Measurements from ENCODE around the gene U2AF2. TPM values are rescaled to one million over a fixed set of nuclear protein-coding genes. Genes with fewer than 3 reads are reported as not detected.

U2AF2 gene
- total and polyA plus RNA-seq, 8 donors: 53.2 to 463 (median 114) TPM

DNA sequence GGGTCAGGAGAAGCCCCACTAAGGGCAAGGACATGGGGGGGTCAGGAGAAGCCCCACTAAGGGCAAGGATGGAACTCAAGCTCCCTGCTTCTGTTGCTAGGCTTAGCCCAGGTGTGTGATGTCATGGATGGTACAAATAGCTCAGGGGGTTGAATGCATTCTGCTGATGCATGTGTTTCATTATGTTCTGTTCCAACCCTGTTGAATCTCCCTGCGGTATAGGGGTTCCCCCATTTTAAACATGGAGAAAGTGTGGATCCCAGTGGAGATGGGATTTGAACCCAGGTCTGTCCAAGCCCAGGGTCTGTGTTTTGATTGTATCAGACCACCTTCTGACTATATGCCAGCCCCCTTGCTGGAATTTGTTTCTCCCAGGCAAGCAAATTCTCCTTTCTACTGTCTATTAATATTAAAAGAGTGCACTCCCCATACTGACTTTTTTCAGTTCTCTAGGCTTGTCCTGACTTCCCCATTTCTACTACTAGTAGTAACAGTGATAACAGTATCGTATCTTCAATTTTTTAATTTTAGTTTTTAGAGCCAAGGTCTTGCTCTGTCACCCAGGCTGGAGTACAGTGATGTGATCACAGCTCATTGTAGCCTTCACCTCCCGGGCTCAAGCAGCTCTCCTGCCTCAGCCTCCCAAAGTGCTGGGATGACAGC, 42.7 kb upstream of the U2AF2 start:
- intact Hi-C loops (cut with DNase I; ENCODE audit: low total_unique reads): loop anchor here (5.0 kb wide), 1 partner anchor 100 kb away; no protein-coding TSS in a partner anchor
- Histone ChIP-seq H3K9me3 (no peaks in the 10 kb centered on the region), H3K27me3 (no peaks in the 10 kb centered on the region), H3K36me3 (peaks cover 16 to 74% (median 62%) of the 10 kb centered on the region in 4 donors), H3K4me1 (peaks cover 0 to 58% (median 19%) of the 10 kb centered on the region in 4 donors), H3K27ac (no peak overlapping the region), H3K4me3 (no peak overlapping the region)
- no peak for TF ChIP-seq POLR2A (IDR thresholded peaks at IDR 0.05)
- no peak for TF ChIP-seq EP300 (IDR thresholded peaks at IDR 0.05)
- TF ChIP-seq POLR2AphosphoS5 (IDR thresholded peaks at IDR 0.05): no peak
- TF ChIP-seq, protein P1, sequence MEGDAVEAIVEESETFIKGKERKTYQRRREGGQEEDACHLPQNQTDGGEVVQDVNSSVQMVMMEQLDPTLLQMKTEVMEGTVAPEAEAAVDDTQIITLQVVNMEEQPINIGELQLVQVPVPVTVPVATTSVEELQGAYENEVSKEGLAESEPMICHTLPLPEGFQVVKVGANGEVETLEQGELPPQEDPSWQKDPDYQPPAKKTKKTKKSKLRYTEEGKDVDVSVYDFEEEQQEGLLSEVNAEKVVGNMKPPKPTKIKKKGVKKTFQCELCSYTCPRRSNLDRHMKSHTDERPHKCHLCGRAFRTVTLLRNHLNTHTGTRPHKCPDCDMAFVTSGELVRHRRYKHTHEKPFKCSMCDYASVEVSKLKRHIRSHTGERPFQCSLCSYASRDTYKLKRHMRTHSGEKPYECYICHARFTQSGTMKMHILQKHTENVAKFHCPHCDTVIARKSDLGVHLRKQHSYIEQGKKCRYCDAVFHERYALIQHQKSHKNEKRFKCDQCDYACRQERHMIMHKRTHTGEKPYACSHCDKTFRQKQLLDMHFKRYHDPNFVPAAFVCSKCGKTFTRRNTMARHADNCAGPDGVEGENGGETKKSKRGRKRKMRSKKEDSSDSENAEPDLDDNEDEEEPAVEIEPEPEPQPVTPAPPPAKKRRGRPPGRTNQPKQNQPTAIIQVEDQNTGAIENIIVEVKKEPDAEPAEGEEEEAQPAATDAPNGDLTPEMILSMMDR (IDR thresholded peaks at IDR 0.05): no peak
- no peak for DNase-seq
- 80 to 93% (median 83%) methylated on average over 3 of the region's 3 CpGs for WGBS, 5 donors

DNA sequence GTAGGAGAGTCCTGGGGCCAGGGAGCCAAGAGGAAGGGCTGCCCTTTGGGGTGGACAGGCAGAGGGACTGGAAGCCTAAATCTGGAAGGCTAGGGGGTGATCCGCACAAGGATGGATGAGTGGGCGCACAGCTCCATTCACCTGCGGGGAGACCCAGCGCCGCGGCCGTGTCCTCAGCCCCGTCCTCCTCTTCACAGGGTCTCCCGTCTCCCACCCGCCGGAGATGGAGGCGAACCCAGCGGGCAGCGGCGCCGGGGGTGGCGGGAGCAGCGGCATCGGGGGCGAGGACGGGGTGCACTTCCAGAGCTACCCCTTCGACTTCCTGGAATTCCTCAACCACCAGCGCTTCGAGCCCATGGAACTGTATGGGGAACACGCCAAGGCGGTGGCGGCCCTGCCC, 41.4 kb upstream of the U2AF2 start:
- 93 to 96% (median 94%) methylated on average over 9 to 27 of the region's 27 CpGs for WGBS, 5 donors
- intact Hi-C loops (cut with DNase I; ENCODE audit: low total_unique reads): loop anchor here (5.0 kb wide), 1 partner anchor 101 kb away; no protein-coding TSS in a partner anchor
- Histone ChIP-seq H3K27me3 (no peaks in the 10 kb centered on the region), H3K4me3 (no peak overlapping the region), H3K36me3 (peaks cover 16 to 78% (median 71%) of the 10 kb centered on the region in 4 donors), H3K27ac (no peak overlapping the region), H3K4me1 (peaks cover 0 to 50% (median 12%) of the 10 kb centered on the region in 4 donors), H3K9me3 (no peaks in the 10 kb centered on the region)
- no peak for DNase-seq
- TF ChIP-seq, protein P1 (IDR thresholded peaks at IDR 0.05): no peak
- TF ChIP-seq POLR2A (IDR thresholded peaks at IDR 0.05) (no peak), POLR2AphosphoS5 (IDR thresholded peaks at IDR 0.05) (no peak), EP300 (IDR thresholded peaks at IDR 0.05) (no peak)

DNA sequence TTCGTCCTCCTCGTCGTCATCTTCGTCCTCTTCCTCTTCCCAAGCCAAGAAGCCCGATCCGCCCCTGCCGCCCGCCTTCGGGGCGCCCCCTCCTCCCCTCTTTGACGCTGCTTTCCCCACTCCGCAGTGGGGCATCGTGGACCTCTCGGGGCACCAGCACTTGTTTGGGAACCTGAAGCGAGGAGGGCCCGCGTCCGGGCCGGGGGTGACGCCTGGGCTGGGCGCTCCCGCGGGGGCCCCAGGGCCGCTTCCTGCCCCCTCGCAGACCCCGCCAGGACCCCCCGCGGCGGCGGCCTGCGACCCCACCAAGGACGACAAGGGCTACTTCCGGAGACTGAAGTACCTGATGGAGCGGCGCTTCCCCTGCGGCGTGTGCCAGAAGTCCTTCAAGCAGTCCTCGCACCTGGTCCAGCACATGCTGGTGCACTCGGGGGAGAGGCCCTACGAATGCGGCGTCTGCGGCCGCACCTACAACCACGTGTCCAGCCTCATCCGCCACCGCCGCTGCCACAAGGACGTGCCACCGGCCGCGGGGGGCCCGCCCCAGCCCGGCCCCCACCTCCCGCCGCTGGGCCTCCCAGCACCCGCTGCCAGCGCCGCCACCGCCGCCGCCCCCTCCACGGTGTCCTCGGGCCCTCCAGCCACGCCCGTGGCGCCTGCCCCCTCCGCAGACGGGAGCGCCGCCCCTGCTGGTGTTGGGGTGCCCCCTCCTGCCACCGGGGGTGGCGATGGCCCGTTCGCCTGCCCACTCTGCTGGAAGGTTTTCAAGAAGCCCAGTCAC, 40.7 kb upstream of the U2AF2 start:
- H3K27me3 ChIP-seq: no peaks in the 10 kb centered on the region
- no peak overlapping the region for H3K27ac ChIP-seq
- DNase-seq: no peak
- H3K4me1 ChIP-seq: peaks cover under 1 to 50% (median 15%) of the 10 kb centered on the region in 4 donors
- H3K36me3 ChIP-seq: peaks cover 16 to 72% (median 68%) of the 10 kb centered on the region in 4 donors
- intact Hi-C loops (cut with DNase I; ENCODE audit: low total_unique reads): loop anchor here (5.0 kb wide), 1 partner anchor 102 kb away; no protein-coding TSS in a partner anchor
- H3K9me3 ChIP-seq: no peaks in the 10 kb centered on the region
- no peak for TF ChIP-seq POLR2AphosphoS5 (IDR thresholded peaks at IDR 0.05)
- no peak for TF ChIP-seq EP300 (IDR thresholded peaks at IDR 0.05)
- TF ChIP-seq, protein P1 (IDR thresholded peaks at IDR 0.05): no peak
- no peak for TF ChIP-seq POLR2A (IDR thresholded peaks at IDR 0.05)
- WGBS, 5 donors: 91 to 95% (median 94%) methylated on average over 19 to 75 of the region's 75 CpGs
- no peak overlapping the region for H3K4me3 ChIP-seq

DNA sequence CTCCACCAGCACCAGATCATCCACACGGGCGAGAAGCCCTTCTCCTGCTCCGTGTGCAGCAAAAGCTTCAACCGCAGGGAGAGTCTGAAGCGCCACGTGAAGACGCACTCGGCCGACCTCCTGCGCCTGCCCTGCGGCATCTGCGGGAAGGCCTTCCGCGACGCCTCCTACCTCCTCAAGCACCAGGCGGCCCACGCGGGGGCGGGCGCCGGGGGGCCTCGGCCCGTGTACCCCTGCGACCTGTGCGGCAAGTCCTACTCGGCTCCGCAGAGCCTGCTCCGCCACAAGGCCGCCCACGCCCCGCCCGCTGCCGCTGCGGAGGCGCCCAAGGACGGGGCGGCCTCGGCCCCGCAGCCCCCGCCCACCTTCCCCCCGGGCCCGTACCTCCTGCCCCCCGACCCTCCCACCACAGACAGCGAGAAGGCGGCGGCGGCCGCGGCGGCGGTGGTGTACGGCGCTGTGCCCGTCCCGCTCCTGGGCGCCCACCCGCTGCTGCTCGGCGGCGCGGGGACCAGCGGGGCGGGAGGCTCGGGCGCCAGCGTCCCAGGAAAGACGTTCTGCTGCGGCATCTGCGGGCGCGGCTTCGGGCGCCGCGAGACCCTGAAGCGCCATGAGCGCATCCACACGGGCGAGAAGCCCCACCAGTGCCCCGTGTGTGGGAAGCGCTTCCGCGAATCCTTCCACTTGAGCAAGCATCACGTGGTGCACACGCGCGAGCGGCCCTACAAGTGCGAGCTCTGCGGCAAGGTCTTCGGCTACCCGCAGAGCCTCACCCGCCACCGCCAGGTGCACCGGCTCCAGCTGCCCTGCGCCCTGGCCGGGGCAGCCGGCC, 39.9 kb upstream of the U2AF2 start:
- no peak overlapping the region for H3K27ac ChIP-seq
- no peak overlapping the region for H3K4me3 ChIP-seq
- intact Hi-C loops (cut with DNase I; ENCODE audit: low total_unique reads): loop anchor here (5.0 kb wide), 1 partner anchor 103 kb away; no protein-coding TSS in a partner anchor
- H3K36me3 ChIP-seq: peaks cover 16 to 64% (median 60%) of the 10 kb centered on the region in 4 donors
- 95 to 98% (median 97%) methylated on average over 53 to 98 of the region's 98 CpGs for WGBS, 5 donors
- no peak for TF ChIP-seq EP300 (IDR thresholded peaks at IDR 0.05)
- no peak for TF ChIP-seq POLR2A (IDR thresholded peaks at IDR 0.05)
- TF ChIP-seq, protein P1 (IDR thresholded peaks at IDR 0.05): no peak
- no peak for TF ChIP-seq POLR2AphosphoS5 (IDR thresholded peaks at IDR 0.05)
- H3K9me3 ChIP-seq: no peaks in the 10 kb centered on the region
- H3K27me3 ChIP-seq: no peaks in the 10 kb centered on the region
- DNase-seq: no peak
- H3K4me1 ChIP-seq: peaks cover 8 to 50% (median 17%) of the 10 kb centered on the region in 4 donors

Data from stomach (tissue), 9 donors.